Activated CD4-positive, alpha-beta T cell treated with anti-CD3 and anti-CD28 coated beads, Interleukin-2, amount 50 U/mL, for 16 hours (primary cell): ENCODE data around the gene ZNF101.
"Not testable (repeated sequence)": the region's sequence is repeated elsewhere in the genome, so short reads cannot be mapped to it uniquely, and the experiment has no call there.

Experiments
- DNase-seq: peaks from one replicate; pipeline ENCODE4 v3.0.0-alpha.2; 2020

ZNF101 gene

DNA sequence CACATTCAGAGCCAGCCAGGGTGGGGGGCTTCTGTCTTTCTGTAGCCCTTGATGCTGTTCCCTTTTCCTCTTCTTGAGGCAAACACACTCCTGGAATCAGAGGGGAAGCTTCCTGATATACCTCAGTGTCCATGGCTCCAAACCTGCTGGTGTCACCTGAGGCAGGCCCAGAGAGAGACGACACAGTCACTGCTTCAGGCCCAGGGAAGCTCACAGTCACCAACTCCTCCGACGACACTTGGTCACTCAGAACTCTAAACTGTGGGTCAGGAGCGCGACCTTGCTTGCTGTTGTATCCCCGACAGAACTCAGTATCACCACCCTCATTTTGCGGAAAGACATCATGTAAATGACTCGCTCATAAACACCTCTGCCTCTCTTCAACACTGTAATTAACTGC lies 6.3 kb upstream of the ZNF101 start:
- no peak for DNase-seq

DNA sequence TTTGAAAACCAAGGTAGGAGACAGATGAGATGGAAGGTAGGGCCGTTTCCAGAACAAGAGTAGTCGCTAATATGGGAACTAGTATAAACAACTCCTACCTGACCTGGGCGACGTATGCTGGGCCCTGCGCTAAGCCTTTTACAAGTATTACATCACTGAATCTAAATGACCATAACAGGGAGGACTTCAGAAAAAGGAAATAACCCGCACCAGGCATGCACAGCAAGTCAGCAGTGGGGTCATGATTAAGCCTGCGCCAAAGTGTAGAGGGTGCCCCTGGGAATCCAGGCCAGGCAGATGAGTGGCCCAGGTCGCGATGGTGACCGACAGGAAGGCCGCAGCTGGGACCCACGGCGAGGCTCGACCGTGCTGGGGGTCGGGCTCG lies 5.8 kb upstream of the ZNF101 start:
- no peak for DNase-seq

DNA sequence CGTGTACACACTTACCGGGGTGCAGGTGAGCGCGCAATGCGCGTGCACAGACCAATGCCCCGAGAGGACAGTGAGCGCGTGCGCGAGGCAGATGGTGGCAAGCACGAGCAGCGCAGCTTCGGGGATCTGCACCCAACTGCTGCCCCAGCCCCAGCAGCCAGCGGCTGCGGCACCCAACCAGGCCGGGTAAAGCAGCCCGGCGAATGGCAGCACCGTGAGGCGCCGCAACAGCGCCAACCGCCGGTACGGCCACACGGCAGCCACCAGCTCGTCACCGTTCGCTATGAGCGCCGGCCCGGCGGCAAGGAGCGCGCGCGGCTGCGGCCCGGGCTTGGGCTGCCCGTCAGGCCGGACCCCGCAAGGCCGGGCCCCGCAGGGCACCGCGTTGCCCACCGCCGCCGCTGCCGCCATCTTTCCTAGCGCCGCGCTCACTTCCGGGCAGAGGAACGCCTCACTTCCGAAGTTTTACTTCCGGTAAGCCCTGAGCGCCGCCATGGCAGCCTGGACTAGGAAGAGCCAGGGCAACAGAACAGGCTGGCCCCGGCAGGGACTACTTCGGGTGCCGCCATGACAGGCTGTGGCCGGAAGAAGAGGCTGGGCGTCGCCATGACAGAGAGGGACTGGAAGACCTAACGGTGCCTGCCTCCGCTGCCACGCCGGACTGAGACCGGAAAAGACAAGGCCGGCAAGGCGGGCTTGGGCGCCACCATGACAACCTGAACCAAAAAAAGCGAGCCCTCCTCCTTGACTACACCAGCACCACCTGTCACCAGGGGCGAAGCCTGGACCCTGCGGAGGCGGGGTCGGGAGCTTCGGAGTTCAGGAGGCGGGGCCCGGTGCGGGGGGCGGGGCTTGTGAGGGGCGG lies 5.2 kb upstream of the ZNF101 start, which contains the start of gene ATP13A1:
ATP13A1 (minus strand) TSS at position 421 of the 865 bp plus-strand sequence; CDS start at position 411, 10 bp downstream.
- peak; percentile 98 for DNase-seq

DNA sequence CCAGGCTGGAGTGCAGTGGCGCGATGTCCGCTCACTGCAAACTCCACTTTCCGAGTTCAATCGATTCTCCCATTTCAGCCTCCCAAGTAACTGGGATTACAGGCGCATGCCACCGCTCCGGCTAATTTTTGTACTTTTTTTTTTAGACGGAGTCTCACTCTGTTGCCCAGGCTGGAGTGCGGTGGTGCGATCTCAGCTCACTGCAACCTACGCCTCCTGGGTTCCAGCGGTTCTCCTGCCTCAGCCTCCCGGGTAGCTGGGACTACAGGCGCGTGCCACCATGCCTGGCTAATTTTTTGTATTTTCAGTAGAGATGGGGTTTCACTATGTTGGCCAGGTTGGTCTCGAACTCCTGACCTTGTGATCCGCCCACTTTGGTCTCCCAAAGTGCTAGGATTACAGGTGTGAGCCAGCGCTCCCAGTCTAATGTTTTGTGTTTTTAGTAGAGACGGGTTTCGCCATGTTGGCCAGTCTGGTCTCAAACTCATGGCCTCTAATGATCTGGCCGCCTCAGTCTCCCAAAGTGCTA lies 3.2 kb upstream of the ZNF101 start:
- not testable (repeated sequence) for DNase-seq

DNA sequence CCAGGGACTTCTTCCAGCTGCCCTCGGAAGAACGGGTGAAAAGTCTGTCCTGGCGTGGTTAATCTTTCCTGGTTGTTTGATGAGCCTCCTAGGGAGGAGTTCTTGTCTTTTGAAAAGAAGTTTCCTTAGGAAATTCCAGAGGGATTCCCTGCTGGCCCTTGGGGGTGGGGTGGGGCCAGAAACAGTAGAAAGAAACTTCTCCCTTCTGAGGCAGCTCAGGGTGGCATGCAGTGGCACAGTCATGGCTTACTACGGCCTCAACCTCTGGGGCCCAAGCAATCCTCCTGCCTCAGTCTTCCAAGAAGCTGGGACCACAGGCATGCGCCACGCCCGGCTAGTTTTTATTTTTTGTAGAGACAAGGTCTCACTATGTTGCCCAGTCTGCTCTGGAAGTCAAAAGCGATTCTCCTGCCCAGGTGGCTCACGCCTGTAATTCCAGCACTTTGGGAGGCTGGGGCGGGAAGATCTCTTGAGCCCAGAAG lies 1.5 kb downstream of the ZNF101 start:
- no peak for DNase-seq

DNA sequence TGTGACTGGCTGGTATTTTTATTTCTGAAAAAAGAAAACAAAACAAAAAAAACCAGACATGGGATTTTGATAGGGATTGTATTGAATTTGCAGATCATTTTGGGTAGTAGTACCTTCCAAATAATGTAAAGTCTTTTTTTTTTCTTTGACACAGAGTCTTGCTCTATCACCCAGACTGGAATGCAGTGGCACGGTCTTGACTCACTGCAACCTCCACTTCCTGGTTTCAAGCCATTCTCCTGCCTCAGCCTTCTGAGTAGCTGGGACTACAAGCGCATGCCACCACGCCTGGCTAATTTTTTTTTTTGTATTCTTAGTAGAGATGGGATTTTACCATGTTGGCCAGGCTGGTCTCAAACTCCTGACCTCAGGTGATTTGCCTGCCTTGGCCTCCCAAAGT lies 4.2 kb downstream of the ZNF101 start:
- no peak for DNase-seq

DNA sequence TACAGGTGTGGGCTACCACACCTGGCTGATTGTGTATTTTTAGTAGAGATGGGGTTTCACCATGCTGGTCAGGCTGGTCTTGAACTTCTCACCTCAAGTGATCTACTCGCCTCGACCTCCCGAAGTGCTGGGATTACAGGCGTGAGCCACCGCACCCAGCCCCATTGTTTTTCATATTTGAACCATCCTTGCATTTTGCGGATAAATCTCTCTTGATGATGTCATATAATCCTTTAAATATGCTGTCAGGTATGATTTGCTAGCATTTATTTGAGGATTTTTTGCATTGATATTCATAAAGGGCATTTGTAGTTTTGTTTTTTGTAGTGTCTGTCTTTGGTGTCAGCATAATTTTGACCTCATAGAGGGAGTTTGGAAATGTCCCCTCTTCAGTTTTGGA lies 5.7 kb downstream of the ZNF101 start:
- no peak for DNase-seq

DNA sequence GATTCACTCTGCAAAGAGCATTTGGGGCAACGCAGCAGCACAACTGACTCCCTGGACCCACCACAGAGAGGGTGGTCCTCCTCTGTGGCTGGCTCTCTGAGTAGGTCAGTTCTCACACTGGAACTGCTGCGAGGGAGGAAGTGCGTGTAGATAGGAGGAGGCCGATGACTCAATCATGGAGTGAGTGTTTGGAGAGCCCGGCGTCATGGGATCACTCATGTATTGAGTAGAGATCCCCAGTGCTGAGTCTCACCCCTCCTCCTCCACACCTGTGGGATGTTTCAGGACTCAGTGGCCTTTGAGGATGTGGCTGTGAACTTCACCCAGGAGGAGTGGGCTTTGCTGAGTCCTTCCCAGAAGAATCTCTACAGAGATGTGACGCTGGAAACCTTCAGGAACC lies 8.9 kb downstream of the ZNF101 start:
- no peak for DNase-seq

DNA sequence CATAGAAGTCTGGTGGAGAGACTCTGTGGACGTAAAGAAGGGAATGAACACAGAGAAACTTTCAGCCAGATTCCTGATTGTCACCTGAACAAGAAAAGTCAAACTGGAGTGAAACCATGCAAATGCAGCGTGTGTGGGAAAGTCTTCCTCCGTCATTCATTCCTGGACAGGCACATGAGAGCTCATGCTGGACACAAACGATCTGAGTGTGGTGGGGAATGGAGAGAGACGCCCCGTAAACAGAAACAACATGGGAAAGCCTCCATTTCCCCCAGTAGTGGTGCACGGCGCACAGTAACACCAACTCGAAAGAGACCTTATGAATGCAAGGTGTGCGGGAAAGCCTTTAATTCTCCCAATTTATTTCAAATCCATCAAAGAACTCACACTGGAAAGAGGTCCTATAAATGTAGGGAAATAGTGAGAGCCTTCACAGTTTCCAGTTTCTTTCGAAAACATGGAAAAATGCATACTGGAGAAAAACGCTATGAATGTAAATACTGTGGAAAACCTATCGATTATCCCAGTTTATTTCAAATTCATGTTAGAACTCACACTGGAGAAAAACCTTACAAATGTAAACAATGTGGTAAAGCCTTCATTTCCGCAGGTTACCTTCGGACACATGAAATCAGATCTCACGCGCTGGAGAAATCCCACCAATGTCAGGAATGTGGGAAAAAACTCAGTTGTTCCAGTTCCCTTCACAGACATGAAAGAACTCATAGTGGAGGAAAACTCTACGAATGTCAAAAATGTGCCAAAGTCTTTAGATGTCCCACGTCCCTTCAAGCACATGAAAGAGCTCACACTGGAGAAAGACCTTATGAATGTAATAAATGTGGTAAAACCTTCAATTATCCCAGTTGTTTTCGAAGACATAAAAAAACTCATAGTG lies 10.8 kb downstream of the ZNF101 start:
- no peak for DNase-seq

DNA sequence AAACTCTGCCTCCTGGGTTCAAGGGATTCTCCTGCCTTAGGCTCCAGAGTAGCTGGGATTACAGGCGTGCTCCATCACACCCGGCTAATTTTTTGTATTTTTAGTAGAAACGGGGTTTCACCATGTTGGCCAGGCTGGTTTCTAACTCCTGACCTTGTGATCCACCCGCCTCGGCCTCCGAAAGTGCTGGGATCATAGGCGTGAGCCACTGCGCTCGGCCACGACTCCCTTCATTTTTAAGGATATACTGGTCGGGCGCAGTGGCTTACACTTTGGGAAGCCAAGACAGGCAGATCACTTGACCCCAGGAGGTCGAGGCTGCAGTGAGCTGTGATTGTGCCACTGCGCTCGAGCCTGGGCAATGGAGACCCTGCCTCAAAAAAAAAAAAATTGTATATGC lies 17.5 kb downstream of the ZNF101 start:
- not testable (repeated sequence) for DNase-seq

DNA sequence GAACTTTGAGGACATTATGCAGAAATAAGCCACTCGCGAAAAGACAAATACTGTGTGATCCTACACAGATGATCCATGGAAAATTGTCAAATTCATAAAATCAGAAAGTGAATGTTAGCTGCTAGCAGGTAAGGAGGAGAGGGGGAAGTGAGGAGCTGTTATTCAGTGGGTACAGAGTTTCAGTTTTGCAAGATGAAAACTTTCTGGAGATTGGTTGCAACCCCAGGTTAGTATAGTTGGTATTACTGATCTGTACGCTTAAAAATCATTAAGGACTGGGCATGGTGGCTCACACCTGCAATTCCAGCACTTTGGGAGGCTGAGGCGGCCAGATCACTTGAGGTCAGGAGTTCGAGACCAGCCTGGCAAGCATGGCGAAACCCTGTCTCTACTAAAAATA lies 17.9 kb downstream of the ZNF101 start:
- no peak for DNase-seq

DNA sequence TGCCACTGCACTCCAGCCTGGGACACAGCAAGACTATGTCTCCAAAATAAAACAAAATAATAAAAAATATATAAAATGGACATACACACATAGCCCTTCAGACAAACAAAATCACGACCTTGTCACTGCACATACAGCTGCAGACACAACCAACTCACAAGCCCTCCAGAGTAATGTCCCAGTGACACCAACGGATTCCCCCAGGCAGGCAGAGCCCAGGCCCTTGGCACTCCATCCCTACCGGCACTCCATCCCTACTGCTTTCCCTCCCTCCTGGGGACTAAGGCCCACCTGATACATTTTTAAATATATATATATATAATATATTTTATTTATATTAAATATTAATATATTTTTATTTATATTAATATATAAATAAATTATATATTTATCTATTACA lies 18.5 kb downstream of the ZNF101 start:
- DNase-seq = no peak

DNA sequence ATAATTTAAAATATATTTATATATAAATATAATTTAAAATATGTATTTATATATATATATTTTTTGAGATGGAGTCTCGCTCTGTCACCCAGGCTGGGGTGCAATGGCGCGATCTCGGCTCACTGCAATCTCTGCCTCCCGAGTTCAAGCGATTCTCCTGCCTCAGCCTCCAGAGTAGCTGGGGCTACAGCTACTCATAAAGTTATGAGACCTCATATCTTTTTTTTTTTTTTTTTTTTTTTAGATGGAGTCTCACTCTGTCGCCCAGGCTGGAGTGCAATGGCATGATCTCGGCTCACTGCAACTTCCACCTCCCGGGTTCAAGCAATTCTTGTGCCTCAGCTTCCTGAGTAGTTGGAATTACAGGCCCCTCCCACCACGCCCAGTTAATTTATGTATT lies 20.4 kb downstream of the ZNF101 start:
- not testable (repeated sequence) for DNase-seq

DNA sequence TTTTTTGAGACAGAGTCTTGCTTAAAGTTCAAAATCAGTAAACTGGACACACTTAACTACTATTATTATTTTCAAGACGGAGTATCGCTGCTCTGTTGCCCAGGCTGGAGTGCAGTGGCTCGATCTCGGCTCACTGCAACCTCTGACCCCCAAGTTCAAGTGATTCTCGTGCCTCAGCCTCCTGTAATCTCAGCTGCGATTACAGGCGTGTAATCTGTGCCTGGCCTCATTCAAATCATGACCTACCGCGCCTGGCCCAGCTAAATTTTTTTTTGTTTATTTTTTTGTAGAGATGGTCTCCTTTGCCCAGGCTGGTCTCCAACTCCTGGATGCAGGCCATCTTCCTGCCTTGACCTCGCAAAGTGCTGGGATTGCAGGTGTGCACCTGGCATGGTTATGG lies 23.0 kb downstream of the ZNF101 start:
- no peak for DNase-seq

DNA sequence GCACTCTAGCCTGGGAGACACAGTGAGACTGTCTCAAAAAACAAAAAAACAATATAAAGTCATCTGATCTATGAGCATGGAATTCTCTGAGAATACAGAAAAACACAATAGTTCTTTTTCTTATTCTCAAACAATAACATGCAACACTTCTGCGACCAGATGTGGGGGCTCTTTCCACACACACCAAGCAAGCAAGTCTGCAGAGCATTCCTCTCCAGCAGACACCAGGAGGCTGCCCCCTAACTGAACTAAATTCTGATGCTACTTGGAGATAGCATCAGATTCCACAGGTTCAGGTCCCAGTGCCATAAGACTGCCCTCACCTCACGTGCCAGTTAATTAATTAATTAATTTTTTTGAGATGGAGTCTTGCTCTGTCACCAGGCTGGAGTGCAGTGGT lies 27.7 kb downstream of the ZNF101 start:
- DNase-seq = no peak

DNA sequence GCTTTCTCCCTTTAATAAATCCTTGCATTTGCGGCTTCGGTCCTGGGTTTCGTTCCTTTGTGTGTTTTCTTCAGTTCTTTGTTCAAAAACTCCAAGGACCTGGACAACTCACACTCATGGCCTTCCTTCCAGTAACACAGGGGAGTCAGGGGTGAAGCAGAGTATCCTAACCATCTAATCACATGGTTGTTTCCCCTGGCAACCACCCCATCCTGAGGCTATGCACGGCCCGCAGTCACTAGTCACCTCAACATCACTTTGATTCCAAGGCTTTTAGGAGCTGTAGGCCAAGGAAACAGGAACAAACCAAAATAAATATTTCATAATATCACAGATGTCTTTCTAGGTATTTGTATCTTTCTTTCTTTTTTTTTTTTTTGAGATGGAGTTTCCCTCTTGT lies 28.9 kb downstream of the ZNF101 start:
- DNase-seq = no peak

DNA sequence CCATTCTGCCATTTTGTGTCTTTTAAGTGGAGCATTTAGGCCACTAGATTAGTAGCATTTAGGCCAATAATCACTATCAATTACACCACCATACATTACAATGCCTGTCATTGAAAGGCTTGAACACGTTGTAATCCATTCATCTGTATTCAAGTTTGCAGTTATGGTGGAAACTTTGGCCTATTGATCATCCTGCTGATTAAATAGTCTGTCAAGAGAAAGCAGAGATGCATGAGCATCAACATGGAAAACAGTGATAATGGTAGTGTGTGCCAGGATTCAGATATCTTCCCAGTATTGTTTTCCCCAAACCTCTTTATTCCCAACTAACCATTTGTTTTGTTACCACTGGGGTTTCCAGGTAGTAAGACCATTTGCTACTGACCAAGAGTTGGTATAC lies 31.9 kb downstream of the ZNF101 start:
- DNase-seq = not testable (repeated sequence)

DNA sequence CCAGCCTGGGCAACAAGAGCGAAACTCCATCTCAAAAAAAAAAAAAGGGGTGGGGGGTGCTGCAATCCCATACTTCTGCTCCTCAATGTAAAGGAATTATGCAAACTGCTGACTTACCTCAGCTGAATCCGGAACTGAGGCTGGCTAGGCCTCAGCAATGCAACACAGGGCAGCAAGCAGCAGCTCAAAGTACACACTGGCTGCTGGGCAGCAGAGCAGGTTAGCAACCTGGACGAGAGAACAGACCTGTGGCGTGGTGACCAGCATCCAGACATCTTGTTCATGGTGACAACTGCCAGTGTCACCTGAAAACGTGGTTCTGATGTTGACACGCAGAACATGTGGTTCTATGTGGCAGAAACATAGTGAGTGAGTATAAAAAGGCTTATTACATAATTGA lies 36.2 kb downstream of the ZNF101 start:
- DNase-seq = no peak

DNA sequence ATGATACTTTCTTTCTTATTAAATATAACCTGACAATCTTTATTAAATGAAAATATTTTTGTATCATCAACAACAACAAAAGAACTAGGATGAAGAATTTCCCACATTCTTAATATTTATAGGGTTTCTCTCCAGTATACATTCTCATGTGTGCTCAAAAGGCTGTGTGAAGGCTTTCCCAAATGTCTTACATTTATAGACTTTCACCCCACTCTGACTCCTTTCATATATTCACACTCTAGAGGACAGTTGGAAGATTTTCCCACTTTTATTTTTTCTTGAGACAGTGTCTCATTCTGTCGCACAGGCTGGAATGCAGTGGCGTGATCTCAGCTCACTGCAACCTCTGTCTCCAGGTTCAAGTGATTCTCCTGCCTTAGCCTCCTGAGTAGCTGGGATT lies 41.9 kb downstream of the ZNF101 start:
- no peak for DNase-seq

DNA sequence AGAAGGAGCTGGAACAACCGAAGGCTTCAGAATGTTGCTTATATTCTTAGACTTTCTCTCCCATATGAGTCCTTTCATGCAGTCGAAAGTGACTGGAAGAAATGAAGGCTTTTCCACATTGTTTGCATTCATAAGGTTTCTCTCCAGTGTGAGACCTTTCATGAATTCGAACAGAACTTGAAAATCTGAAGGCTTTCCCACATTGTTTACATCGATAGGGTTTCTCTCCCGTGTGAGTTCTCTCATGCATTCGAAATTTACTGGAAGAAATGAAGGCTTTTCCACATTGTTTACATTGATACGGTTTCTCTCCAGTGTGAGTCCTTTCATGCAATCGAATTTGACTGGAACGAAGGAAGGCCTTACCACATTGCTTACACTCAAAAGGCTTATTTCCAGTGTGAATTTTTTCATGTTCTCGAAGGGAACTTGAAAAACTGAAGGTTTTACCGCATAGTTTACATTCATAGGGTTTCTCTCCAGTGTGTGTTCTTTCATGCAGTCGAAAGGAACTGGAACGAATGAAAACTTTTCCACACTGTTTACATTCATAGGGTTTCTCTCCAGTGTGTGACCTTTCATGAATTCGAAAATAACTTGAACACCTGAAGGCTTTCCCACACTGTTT lies 42.8 kb downstream of the ZNF101 start:
- no peak for DNase-seq

DNA sequence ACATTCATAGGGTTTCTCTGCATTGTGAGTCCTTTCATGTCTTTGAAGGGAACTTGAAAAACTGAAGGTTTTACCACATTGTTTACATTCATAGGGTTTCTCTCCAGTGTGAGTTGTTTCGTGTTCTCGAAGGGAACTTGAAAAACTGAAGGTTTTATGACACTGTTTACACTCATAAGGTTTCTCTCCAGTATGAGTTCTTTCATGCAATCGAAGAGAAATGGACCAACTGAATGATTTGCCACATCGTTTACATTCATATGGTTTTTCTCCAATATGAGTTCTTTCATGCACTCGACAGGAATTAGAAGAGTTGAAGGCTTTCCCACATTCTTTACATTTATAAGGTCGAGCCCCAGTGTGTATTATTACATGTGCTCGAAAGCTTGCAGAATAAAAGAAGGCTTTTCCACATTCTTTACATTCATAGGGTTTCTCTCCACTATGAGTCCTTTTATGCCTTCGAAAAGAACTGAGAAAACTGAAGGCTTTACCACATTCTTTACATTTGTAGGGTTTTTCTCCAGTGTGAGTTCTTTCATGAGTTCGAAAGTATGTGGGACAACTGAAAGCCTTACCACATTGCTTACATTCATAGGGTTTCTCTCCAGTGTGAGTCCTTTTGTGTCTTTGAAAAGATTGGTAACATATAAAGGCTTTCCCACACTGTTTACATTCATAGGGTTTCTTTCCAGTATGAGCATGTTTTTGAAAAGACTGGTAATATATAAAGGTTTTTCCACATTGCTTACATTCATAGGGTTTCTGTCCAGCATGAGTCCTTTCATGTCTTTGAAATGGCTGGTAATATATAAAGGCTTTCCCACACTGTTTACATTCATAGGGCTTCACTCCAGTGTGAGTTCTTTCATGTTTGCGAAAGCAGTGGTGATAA lies 43.5 kb downstream of the ZNF101 start:
- DNase-seq = no peak

DNA sequence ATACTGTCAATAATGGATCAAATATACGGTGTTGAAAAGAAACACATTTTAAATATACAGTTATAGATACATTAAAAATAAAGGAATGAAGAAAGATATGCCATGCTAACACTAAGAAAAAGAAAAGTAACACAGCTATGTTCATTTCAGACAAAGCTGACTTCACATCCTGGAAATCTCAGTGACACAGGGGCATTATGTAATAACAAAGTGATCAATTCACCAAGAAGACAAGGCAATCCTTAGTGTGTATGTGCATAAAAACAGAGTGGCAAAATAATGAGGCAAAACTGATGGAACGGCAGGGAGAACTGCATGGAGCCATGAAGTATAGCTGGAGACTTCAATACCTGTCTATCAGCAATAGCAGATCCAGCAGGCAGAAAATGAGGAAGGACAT lies 51.2 kb downstream of the ZNF101 start:
- no peak for DNase-seq
